Left lung (tissue), 10 donors: ENCODE data around the gene SMAP2. TPM values are rescaled to one million over a fixed set of nuclear protein-coding genes. Genes with fewer than 3 reads are reported as not detected.
A peak's percentile ranks its signal among the peaks of the same experiment; 100 is the strongest.

Experiments used
- ATAC-seq: fragments of 200-7000 bp; cut with Tn5 transposase; one replicate; pipeline ENCODE4 v1.9.1; 2020; ENCODE audit warnings: moderate library complexity
- DNase-seq, 4 donors: peaks; one replicate each; pipeline ENCODE4 v3.0.0-alpha.2; 2013 to 2020
- H3K27ac ChIP-seq, 2 donors: fragments of 200-600 bp; sonication (generic) in 1 of 2; one replicate each; pipeline versions ENCODE4 v1.5.0 to v1.8.0; 2020 to 2021
- H3K27me3 ChIP-seq, 2 donors: fragments of 200-600 bp; sonication (generic) in 1 of 2; one replicate each; pipeline versions ENCODE4 v1.5.0 to v1.8.0; 2020 to 2021
- H3K36me3 ChIP-seq, 2 donors: fragments of 200-600 bp; sonication (generic) in 1 of 2; one replicate each; pipeline versions ENCODE4 v1.5.0 to v1.8.0; 2020 to 2021
- H3K4me1 ChIP-seq, 2 donors: fragments of 200-600 bp; one replicate each; pipeline ENCODE4 v1.8.0; 2021
- H3K4me3 ChIP-seq, 2 donors: fragments of 200-600 bp; sonication (generic) in 1 of 2; one replicate each; pipeline versions ENCODE4 v1.5.0 to v1.8.0; 2020 to 2021; ENCODE audit warnings: mild to moderate bottlenecking in 1 of 2
- H3K9me3 ChIP-seq, 2 donors: fragments of 200-600 bp; sonication (generic) in 1 of 2; one replicate each; pipeline versions ENCODE4 v1.5.0 to v1.8.0; 2020 to 2021
- intact Hi-C, 2 donors: fragments of 100-400 bp; cut with DNase I; formaldehyde crosslinking; loops; one replicate each; pipeline versions ENCODE4 v1.11.2 to v1.14.2; 2022
- polyA plus RNA-seq, 6 donors: library from polyadenylated mRNA; unstranded; fragments of 120-200 nt; gene quantifications; one replicate each; pipeline ENCODE4 v1.2.1, GENCODE V29; 2013; ENCODE audit not compliant: insufficient read length in 6 of 6
- total RNA-seq, 2 donors: library from RNA; stranded (reverse); fragmentation: NEBNext Ultra II Directional; extraction: Animal tissue kit (Norgen Biotek cat#: 25700); gene quantifications; one replicate each; pipeline ENCODE4 v1.2.1, GENCODE V29; 2021
- TF ChIP-seq, protein P1 (sequence below), 2 donors: fragments of 200-600 bp; sonication (generic) in 1 of 2; IDR thresholded peaks; one replicate each; pipeline versions ENCODE4 v1.5.0 to v1.8.0; 2021; ENCODE audit warnings: antibody characterized with exemption in 2 of 2
- donor health status: DM: no; HTN: yes; CAD: no.
- donor health status: DM: no; HTN: no; CAD: no.

The SMAP2 gene
- total and polyA plus RNA-seq, 8 donors: 22.1 to 77.3 (median 24.8) TPM

GRCh38 chr1:40380817-40381216, 7.3 kb downstream of the SMAP2 start:
- peaks cover 15 to 99% of the 10 kb centered on the region in 2 donors for H3K4me1 ChIP-seq
- peak overlapping the region in 1 of 2 donors; percentile 95 for H3K27ac ChIP-seq
- no peaks in the 10 kb centered on the region for H3K27me3 ChIP-seq
- intact Hi-C loops: no loop called here
- no peaks in the 10 kb centered on the region for H3K9me3 ChIP-seq
- peak overlapping the region in 1 of 2 donors; percentile 8 for H3K4me3 ChIP-seq
- peaks cover 0 to 17% of the 10 kb centered on the region in 2 donors for H3K36me3 ChIP-seq
- ATAC-seq (no peak), DNase-seq (no peak)
- TF ChIP-seq, protein P1, sequence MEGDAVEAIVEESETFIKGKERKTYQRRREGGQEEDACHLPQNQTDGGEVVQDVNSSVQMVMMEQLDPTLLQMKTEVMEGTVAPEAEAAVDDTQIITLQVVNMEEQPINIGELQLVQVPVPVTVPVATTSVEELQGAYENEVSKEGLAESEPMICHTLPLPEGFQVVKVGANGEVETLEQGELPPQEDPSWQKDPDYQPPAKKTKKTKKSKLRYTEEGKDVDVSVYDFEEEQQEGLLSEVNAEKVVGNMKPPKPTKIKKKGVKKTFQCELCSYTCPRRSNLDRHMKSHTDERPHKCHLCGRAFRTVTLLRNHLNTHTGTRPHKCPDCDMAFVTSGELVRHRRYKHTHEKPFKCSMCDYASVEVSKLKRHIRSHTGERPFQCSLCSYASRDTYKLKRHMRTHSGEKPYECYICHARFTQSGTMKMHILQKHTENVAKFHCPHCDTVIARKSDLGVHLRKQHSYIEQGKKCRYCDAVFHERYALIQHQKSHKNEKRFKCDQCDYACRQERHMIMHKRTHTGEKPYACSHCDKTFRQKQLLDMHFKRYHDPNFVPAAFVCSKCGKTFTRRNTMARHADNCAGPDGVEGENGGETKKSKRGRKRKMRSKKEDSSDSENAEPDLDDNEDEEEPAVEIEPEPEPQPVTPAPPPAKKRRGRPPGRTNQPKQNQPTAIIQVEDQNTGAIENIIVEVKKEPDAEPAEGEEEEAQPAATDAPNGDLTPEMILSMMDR (IDR thresholded peaks at IDR 0.05): no peak

- no peak for DNase-seq
- Histone ChIP-seq H3K9me3 (no peaks in the 10 kb centered on the region), H3K27me3 (no peaks in the 10 kb centered on the region), H3K27ac (peak overlapping the region; percentile 30 to 95), H3K36me3 (peaks cover 0 to 14% of the 10 kb centered on the region in 2 donors), H3K4me3 (peak overlapping the region in 1 of 2 donors; percentile 8), H3K4me1 (peaks cover 20 to 99% of the 10 kb centered on the region in 2 donors)
- intact Hi-C loops: no loop called here
- peak; percentile 60 for ATAC-seq
- TF ChIP-seq, protein P1 (IDR thresholded peaks at IDR 0.05): no peak
Measured at GRCh38 chr1:40381268-40382107, 8.0 kb downstream of the SMAP2 start.

DNA sequence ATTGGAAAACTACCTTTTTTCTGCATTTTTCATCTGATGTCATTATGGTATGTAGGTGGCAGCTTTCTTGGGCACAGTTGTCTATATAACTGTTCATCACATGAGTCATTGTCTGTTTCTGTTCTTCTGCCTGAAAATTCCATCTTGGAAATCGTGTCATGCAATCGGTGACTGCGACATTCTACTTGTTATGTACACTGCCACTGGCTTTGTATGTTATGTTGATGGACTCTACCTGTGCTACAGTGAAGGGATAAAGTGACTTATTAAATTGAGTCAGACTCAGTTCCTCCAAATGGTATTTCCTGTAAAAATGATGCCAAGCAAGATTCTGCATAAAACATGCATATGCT, 8.6 kb downstream of the SMAP2 start:
- Histone ChIP-seq H3K27me3 (no peaks in the 10 kb centered on the region), H3K36me3 (peaks cover 0 to 10% of the 10 kb centered on the region in 2 donors), H3K4me1 (peaks cover 20 to 99% of the 10 kb centered on the region in 2 donors), H3K27ac (peak overlapping the region in 1 of 2 donors; percentile 95), H3K9me3 (no peaks in the 10 kb centered on the region), H3K4me3 (no peak overlapping the region)
- TF ChIP-seq, protein P1 (IDR thresholded peaks at IDR 0.05): no peak
- ATAC-seq (no peak), DNase-seq (no peak)
- intact Hi-C loops: no loop called here

DNA sequence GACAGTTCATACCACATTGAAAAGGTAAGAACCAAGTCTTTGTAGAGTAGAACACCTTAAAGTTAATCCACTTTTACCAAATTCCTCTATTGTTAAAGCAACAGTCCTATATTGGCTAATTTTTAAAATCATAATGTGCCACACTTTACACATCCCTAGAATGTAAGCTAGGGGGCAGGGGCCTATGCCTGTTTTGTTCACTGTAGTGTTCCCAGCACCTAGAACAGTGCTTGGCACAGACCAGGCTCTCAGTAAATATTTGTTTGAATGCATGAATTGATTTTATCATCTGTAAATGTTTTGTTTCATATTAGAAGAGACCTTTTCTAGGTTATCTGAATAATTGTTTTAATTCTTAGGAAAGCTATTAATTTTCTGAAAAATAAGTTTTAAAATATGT, 9.1 kb downstream of the SMAP2 start:
- Histone ChIP-seq H3K36me3 (peaks cover 0 to 6% of the 10 kb centered on the region in 2 donors), H3K4me1 (peaks cover 20 to 99% of the 10 kb centered on the region in 2 donors), H3K9me3 (no peaks in the 10 kb centered on the region), H3K27ac (peak overlapping the region; percentile 83 to 95), H3K4me3 (no peak overlapping the region), H3K27me3 (no peaks in the 10 kb centered on the region)
- no peak for ATAC-seq
- intact Hi-C loops: no loop called here
- TF ChIP-seq, protein P1 (IDR thresholded peaks at IDR 0.05): no peak
- no peak for DNase-seq

GRCh38 chr1:40383095-40383487, 9.6 kb downstream of the SMAP2 start:
- TF ChIP-seq, protein P1 (IDR thresholded peaks at IDR 0.05): no peak
- intact Hi-C loops: no loop called here
- peaks cover 20 to 99% of the 10 kb centered on the region in 2 donors for H3K4me1 ChIP-seq
- no peaks in the 10 kb centered on the region for H3K27me3 ChIP-seq
- DNase-seq (no peak), ATAC-seq (no peak)
- peak overlapping the region; percentile 83 to 95 for H3K27ac ChIP-seq
- peaks cover 0 to 4% of the 10 kb centered on the region in 2 donors for H3K36me3 ChIP-seq
- no peaks in the 10 kb centered on the region for H3K9me3 ChIP-seq
- no peak overlapping the region for H3K4me3 ChIP-seq
